Loucy (cell line): Measurements from ENCODE around the gene PTPRN2.

Source experiments
- H2AFZ ChIP-seq: fragments of 200-600 bp; sonication (generic); 2 replicates; pipeline ENCODE4 v1.6.0; 2016; ENCODE audit warnings: antibody characterized with exemption, mild to moderate bottlenecking, low read length, moderate library complexity
- H3F3A ChIP-seq: fragments of 200-600 bp; 2 replicates; pipeline ENCODE4 v1.6.0; 2016; ENCODE audit warnings: antibody characterized with exemption, low read depth, mild to moderate bottlenecking
- H3K27me3 ChIP-seq: fragments of 200-600 bp; sonication (generic); 2 replicates; pipeline ENCODE4 v1.6.1; 2014; ENCODE audit warnings: low read length, mild to moderate bottlenecking; ENCODE audit not compliant: insufficient read depth, poor library complexity, severe bottlenecking
- H3K36me3 ChIP-seq: fragments of 200-600 bp; sonication (generic); 2 replicates; pipeline ENCODE4 v1.6.1; 2016; ENCODE audit warnings: low read length; ENCODE audit not compliant: insufficient read depth
- H3K4me1 ChIP-seq: fragments of 200-600 bp; sonication (generic); 2 replicates; pipeline ENCODE4 v1.5.1; 2014; ENCODE audit warnings: low read length, mild to moderate bottlenecking; ENCODE audit not compliant: insufficient read depth, poor library complexity, severe bottlenecking
- H3K4me2 ChIP-seq: fragments of 200-600 bp; sonication (generic); 2 replicates; pipeline ENCODE4 v1.6.0; 2014; ENCODE audit warnings: antibody characterized with exemption, low read length, low read depth, mild to moderate bottlenecking; ENCODE audit not compliant: poor library complexity, severe bottlenecking
- H3K4me3 ChIP-seq: fragments of 200-600 bp; sonication (generic); 2 replicates; pipeline ENCODE4 v1.5.1; 2014; ENCODE audit warnings: low read length, mild to moderate bottlenecking, mixed read lengths; ENCODE audit not compliant: poor library complexity, severe bottlenecking
- H3K79me2 ChIP-seq: fragments of 200-600 bp; sonication (generic); 2 replicates; pipeline ENCODE4 v1.6.1; 2014; ENCODE audit warnings: low read length; ENCODE audit not compliant: insufficient read depth
- H3K9ac ChIP-seq: fragments of 200-600 bp; sonication (generic); 2 replicates; pipeline ENCODE4 v1.6.0; 2014; ENCODE audit warnings: mild to moderate bottlenecking, low read depth, low read length, moderate library complexity; ENCODE audit not compliant: poor library complexity, severe bottlenecking
- H3K9me2 ChIP-seq: fragments of 200-600 bp; sonication (generic); replicated peaks from 2 replicates; pipeline ENCODE4 v1.6.1; 2016; ENCODE audit warnings: low read depth, low read length, mixed read lengths
- H3K9me3 ChIP-seq: fragments of 200-600 bp; sonication (generic); 2 replicates; pipeline ENCODE4 v1.6.1; 2014; ENCODE audit warnings: mild to moderate bottlenecking, antibody characterized with exemption, low read length, low read depth; ENCODE audit not compliant: insufficient read depth
- H4K20me1 ChIP-seq: fragments of 200-600 bp; sonication (generic); 2 replicates; pipeline ENCODE4 v1.6.0; 2014; ENCODE audit warnings: antibody characterized with exemption, low read length, mild to moderate bottlenecking; ENCODE audit not compliant: insufficient read depth, poor library complexity, severe bottlenecking
- EZH2phosphoT487 ChIP-seq: fragments of 200-600 bp; IDR thresholded peaks from 2 replicates; pipeline ENCODE4 v1.6.1; 2018; ENCODE audit warnings: antibody characterized with exemption, mild to moderate bottlenecking, moderate library complexity, borderline replicate concordance
- TF ChIP-seq, protein P1 (sequence below): fragments of 200-600 bp; sonication (generic); conservative IDR thresholded peaks from 2 replicates; pipeline ENCODE4 v1.5.1; 2014; ENCODE audit warnings: mild to moderate bottlenecking, antibody characterized with exemption, low read length

PTPRN2 gene

DNA sequence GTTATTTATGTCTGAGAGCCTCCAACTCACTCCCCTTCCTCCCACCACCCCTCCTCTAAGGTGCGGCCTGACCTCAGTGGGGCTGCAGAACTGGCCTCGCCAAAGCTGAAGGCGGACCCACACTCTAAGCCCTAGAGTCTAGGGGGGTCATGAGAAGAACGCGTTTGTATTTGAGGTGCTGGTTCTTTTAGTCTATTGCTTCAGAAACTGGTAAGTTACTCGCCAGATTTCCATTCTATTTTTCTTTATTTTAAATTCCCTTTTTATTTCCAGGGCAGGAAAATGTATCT, 893.3 kb downstream of the PTPRN2 start:
- H3K4me2 ChIP-seq = no peak overlapping the region
- H3K9me3 ChIP-seq = no peaks in the 10 kb centered on the region
- no peaks in the 10 kb centered on the region for H3K9me2 ChIP-seq
- H4K20me1 ChIP-seq = no peaks in the 10 kb centered on the region
- no peak overlapping the region for H3K9ac ChIP-seq
- no peaks in the 10 kb centered on the region for H3K36me3 ChIP-seq
- H3K79me2 ChIP-seq = peaks cover 7% of the 10 kb centered on the region
- H3F3A ChIP-seq = no peaks in the 10 kb centered on the region
- H2AFZ ChIP-seq = no peak overlapping the region
- no peaks in the 10 kb centered on the region for H3K4me1 ChIP-seq
- no peak overlapping the region for H3K4me3 ChIP-seq
- peaks cover 11% of the 10 kb centered on the region for H3K27me3 ChIP-seq
- TF ChIP-seq EZH2phosphoT487 = no peak
- TF ChIP-seq, protein P1, sequence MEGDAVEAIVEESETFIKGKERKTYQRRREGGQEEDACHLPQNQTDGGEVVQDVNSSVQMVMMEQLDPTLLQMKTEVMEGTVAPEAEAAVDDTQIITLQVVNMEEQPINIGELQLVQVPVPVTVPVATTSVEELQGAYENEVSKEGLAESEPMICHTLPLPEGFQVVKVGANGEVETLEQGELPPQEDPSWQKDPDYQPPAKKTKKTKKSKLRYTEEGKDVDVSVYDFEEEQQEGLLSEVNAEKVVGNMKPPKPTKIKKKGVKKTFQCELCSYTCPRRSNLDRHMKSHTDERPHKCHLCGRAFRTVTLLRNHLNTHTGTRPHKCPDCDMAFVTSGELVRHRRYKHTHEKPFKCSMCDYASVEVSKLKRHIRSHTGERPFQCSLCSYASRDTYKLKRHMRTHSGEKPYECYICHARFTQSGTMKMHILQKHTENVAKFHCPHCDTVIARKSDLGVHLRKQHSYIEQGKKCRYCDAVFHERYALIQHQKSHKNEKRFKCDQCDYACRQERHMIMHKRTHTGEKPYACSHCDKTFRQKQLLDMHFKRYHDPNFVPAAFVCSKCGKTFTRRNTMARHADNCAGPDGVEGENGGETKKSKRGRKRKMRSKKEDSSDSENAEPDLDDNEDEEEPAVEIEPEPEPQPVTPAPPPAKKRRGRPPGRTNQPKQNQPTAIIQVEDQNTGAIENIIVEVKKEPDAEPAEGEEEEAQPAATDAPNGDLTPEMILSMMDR = no peak

DNA sequence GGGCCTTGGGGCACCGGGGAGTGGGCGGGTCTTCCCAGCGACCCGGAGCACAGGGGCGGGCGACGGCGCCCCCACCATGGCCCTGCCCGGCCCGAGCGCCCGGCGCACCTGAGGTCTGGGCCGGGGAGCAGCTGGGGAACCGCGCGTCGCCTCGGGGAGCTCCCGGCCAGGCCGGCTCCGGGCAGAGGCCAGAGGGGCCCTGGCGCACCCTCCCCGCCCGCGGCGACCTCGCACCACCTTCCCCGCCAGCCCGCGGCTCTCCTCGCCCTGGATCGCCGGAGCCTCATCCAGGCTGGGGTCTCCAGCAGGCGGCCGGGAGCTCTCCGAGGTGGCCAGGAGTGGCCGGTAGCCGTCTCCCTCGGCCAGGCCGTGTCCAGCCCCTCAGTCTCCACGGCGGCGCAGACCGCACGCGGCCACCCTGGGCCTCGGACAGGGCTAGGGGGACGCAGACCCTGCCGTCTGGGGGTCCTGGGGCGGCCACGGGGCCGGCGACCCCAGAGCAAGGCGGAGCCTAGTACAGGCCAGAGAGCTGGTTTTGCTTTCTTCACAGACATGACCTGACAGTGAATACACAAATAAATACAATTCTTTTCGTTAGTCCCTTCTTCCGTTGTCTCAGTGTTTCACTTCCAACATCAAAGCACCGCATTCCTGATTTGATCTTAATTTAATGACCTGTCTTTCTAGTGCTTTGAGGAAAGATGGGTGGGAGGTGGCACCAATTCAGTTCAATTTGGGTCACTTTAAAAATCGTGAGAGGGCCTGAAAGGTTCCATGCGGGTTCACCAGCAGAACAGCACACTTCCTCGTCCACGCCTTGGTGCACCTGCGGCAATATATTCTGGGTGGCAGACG, 893.9 kb downstream of the PTPRN2 start:
- peaks cover 11% of the 10 kb centered on the region for H3K27me3 ChIP-seq
- no peak overlapping the region for H2AFZ ChIP-seq
- no peaks in the 10 kb centered on the region for H3F3A ChIP-seq
- H3K4me3 ChIP-seq = peak overlapping the region; percentile 63
- TF ChIP-seq EZH2phosphoT487 = no peak
- TF ChIP-seq, protein P1 = no peak
- H3K36me3 ChIP-seq = no peaks in the 10 kb centered on the region
- no peak overlapping the region for H3K9ac ChIP-seq
- H3K79me2 ChIP-seq = peaks cover 11% of the 10 kb centered on the region
- peak overlapping the region; percentile 64 for H3K4me2 ChIP-seq
- no peaks in the 10 kb centered on the region for H3K9me3 ChIP-seq
- no peaks in the 10 kb centered on the region for H4K20me1 ChIP-seq
- no peaks in the 10 kb centered on the region for H3K9me2 ChIP-seq
- no peaks in the 10 kb centered on the region for H3K4me1 ChIP-seq

DNA sequence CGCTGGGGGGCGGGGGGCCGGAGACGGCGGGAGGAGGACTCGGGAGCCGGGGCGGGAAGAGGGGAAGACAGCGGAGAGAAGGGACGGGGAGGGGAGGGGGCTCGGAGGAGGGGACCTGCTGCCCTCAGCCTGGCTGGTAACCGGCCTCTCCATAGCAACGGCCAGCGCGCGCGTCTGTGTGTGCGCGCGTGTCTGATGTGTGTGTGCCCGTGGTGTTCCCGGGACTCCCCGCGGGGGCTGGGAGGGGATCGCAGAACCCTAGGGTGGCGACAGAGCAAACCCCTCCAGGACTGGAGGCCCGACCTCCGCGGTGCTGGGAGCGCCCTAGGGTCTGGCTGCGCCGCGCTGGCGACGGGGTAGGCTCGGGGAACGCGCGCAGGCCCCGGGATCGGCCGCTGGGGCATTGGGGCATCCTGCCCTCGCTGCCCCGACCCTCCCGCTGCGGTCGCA, 894.5 kb downstream of the PTPRN2 start:
- Histone ChIP-seq H3K9me3 (no peaks in the 10 kb centered on the region), H3K36me3 (no peaks in the 10 kb centered on the region), H3K9ac (no peak overlapping the region), H4K20me1 (no peaks in the 10 kb centered on the region), H3K27me3 (peaks cover 11% of the 10 kb centered on the region), H3K9me2 (no peaks in the 10 kb centered on the region), H3K4me3 (peak overlapping the region; percentile 63), H2AFZ (no peak overlapping the region), H3K4me1 (peaks cover 4% of the 10 kb centered on the region), H3F3A (no peaks in the 10 kb centered on the region), H3K4me2 (peak overlapping the region; percentile 64), H3K79me2 (peaks cover 16% of the 10 kb centered on the region)
- no peak for TF ChIP-seq EZH2phosphoT487
- TF ChIP-seq, protein P1 = no peak
